K562 (cell line): ENCODE data around the gene PHKA2. TPM values are rescaled to one million over a fixed set of nuclear protein-coding genes. Genes with fewer than 3 reads are reported as not detected.

Experiments
- ATAC-seq: fragments of 200-7000 bp; cut with Tn5 transposase; 3 replicates; pipeline ENCODE4 v1.9.1; 2020; ENCODE audit warnings: moderate library complexity
- BruUV-seq: library from RNA; stranded (reverse); fragments of 400-500 nt; replicated peaks from 2 replicates; lab custom pipeline; 2021; lab: Mats Ljungman, UMichigan
- CTCF ChIA-PET: fragments of 300-600 bp; formaldehyde crosslinking; extraction: SDS; loops from one replicate; lab custom pipeline; 2021; ENCODE audit warnings: low intra/inter-chr PET ratio; lab: Yijun Ruan, JAX
- POLR2A ChIA-PET: fragments of 300-600, 350-650 bp; sonication (Branson Sonifier 250); formaldehyde crosslinking; extraction: SDS; loops from one replicate; lab custom pipeline; 2021; ENCODE audit warnings: antibody characterized with exemption, inconsistent platforms; lab: Yijun Ruan, JAX
- DNase-seq, 4 experiments: peaks; one replicate each; pipeline versions ENCODE4 v3.0.0 to v3.0.0-alpha.2; 2011 to 2018; ENCODE audit warnings: low spot score in 3 of 4, mixed read lengths in 3 of 4; ENCODE audit errors: extremely low read depth in 1 of 4
- FAIRE-seq: peaks from 2 replicates; lab custom pipeline; 2011; peaks lifted over from hg19 to GRCh38; lab: Jason Lieb, UNC
- H2AFZ ChIP-seq: 2 replicates; pipeline ENCODE4 v1.6.0; 2011; ENCODE audit warnings: low read depth, low read length, control low read depth, inconsistent platforms
- H3K27ac ChIP-seq: fragments of 200-600 bp; 3 replicates; pipeline ENCODE4 v1.8.0; 2011; ENCODE audit warnings: low read depth, mild to moderate bottlenecking, control low read depth, inconsistent platforms, low read length, moderate library complexity, mixed read lengths; ENCODE audit errors: extremely low read depth
- H3K27me3 ChIP-seq, 2 experiments: fragments of 300-600 bp in 1 of 2; 2 replicates in 1 of 2; 3 replicates in 1 of 2; pipeline versions ENCODE4 v1.6.0 to v1.8.0; 2011; ENCODE audit warnings: inconsistent platforms in 2 of 2, low read length in 2 of 2, mild to moderate bottlenecking in 1 of 2, mixed read lengths in 1 of 2, moderate library complexity in 1 of 2; ENCODE audit not compliant: control insufficient read depth in 2 of 2, insufficient read depth in 2 of 2
- H3K36me3 ChIP-seq: fragments of 300-600 bp; 3 replicates; pipeline ENCODE4 v1.8.0; 2011; ENCODE audit warnings: mild to moderate bottlenecking, low read length, inconsistent platforms; ENCODE audit not compliant: control insufficient read depth, insufficient read depth
- H3K4me1 ChIP-seq, 2 experiments: fragments of 200-600 bp in 1 of 2; replicated peaks in 1 of 2; 2 replicates in 1 of 2; 3 replicates in 1 of 2; pipeline versions ENCODE4 v1.5.1 to v1.8.0; 2011; ENCODE audit warnings: inconsistent platforms in 2 of 2, low read length in 2 of 2, mild to moderate bottlenecking in 1 of 2, mixed read lengths in 1 of 2, moderate library complexity in 1 of 2; ENCODE audit not compliant: control insufficient read depth in 2 of 2, insufficient read depth in 2 of 2
- H3K4me2 ChIP-seq: 2 replicates; pipeline ENCODE4 v1.6.1; 2011; ENCODE audit warnings: low read length, control low read depth, inconsistent platforms, mixed read lengths; ENCODE audit not compliant: insufficient read depth
- H3K4me3 ChIP-seq: fragments of 200-600 bp; sonication (generic), shearing (Covaris generic); 2 replicates; pipeline ENCODE4 v1.5.1; 2016; ENCODE audit warnings: control low read depth, inconsistent platforms
- H3K79me2 ChIP-seq: fragments of 200-600 bp; 3 replicates; pipeline ENCODE4 v1.8.0; 2011; ENCODE audit warnings: low read length, inconsistent platforms; ENCODE audit not compliant: control insufficient read depth, insufficient read depth
- H3K9ac ChIP-seq, 2 experiments: 2 replicates each; pipeline versions ENCODE4 v1.6.0 to v1.6.1; 2011; ENCODE audit warnings: low read depth in 2 of 2, low read length in 2 of 2, control low read depth in 1 of 2, inconsistent platforms in 1 of 2, mild to moderate bottlenecking in 1 of 2, mixed read lengths in 1 of 2; ENCODE audit not compliant: insufficient read depth in 1 of 2
- H3K9me1 ChIP-seq: one replicate; pipeline ENCODE4 v1.6.0; 2011; ENCODE audit warnings: inconsistent platforms, mild to moderate bottlenecking, low read length, moderate library complexity; ENCODE audit not compliant: control insufficient read depth, insufficient read depth
- H3K9me3 ChIP-seq: replicated peaks from 2 replicates; pipeline ENCODE4 v1.5.1; 2011; ENCODE audit warnings: low read depth, low read length, inconsistent platforms; ENCODE audit not compliant: control insufficient read depth, insufficient read depth
- H4K20me1 ChIP-seq: replicated peaks from 2 replicates; pipeline ENCODE4 v1.6.1; 2011; ENCODE audit warnings: low read length, inconsistent platforms, mixed read lengths; ENCODE audit not compliant: control insufficient read depth, insufficient read depth
- ATF7 ChIP-seq: fragments of 450-650 bp; IDR thresholded peaks from 2 replicates; pipeline ENCODE4 v1.7.1; 2014; ENCODE audit warnings: mild to moderate bottlenecking, moderate library complexity
- CTCFL ChIP-seq: IDR thresholded peaks from 2 replicates; pipeline ENCODE4 v1.6.1; 2011; ENCODE audit warnings: borderline replicate concordance, low read depth, mild to moderate bottlenecking, moderate library complexity, low read length; ENCODE audit not compliant: insufficient read depth, poor library complexity, severe bottlenecking
- FOXK1 ChIP-seq: sonication (generic); formaldehyde crosslinking; IDR thresholded peaks from 2 replicates; pipeline ENCODE4 v1.8.0; 2022; ENCODE audit warnings: missing genetic modification reagents, mild to moderate bottlenecking, borderline replicate concordance
- HES1 ChIP-seq: fragments of 450-650 bp; IDR thresholded peaks from 2 replicates; pipeline ENCODE4 v1.6.1; 2016; ENCODE audit warnings: low read depth, mild to moderate bottlenecking, moderate library complexity
- JUND ChIP-seq, 2 experiments: IDR thresholded peaks; 2 replicates in 1 of 2; 3 replicates in 1 of 2; pipeline ENCODE4 v1.6.1; 2011; ENCODE audit warnings: borderline replicate concordance in 2 of 2, low read depth in 2 of 2, low read length in 2 of 2, improper control_type of control experiment in 1 of 2, missing biosample characterization in 1 of 2, missing genetic modification characterization in 1 of 2, missing genetic modification reagents in 1 of 2
- KLF16 ChIP-seq: IDR thresholded peaks from 2 replicates; pipeline ENCODE4 v1.6.1; 2016; ENCODE audit warnings: antibody characterized with exemption
- MAFK ChIP-seq: IDR thresholded peaks from 2 replicates; pipeline ENCODE4 v1.6.1; 2011; ENCODE audit warnings: low read length, improper control_type of control experiment
- MITF ChIP-seq: IDR thresholded peaks from 2 replicates; pipeline ENCODE4 v1.6.1; 2014; ENCODE audit warnings: antibody characterized with exemption
- PML ChIP-seq: IDR thresholded peaks from 2 replicates; pipeline ENCODE4 v1.6.1; 2012; ENCODE audit warnings: low read length, inconsistent platforms
- TEAD2 ChIP-seq: fragments of 450-650 bp; IDR thresholded peaks from 2 replicates; pipeline ENCODE4 v1.6.1; 2016; ENCODE audit warnings: missing genetic modification characterization, control low read depth, missing compliant biosample characterization
- ZBTB43 ChIP-seq: sonication (generic); formaldehyde crosslinking; IDR thresholded peaks from 2 replicates; pipeline ENCODE4 v1.8.0; 2023; ENCODE audit warnings: mild to moderate bottlenecking, missing genetic modification reagents
- ZHX1 ChIP-seq: fragments of 150-350 bp; conservative IDR thresholded peaks from 2 replicates; pipeline ENCODE4 v1.6.1; 2014; ENCODE audit warnings: low read length
- ZNF764 ChIP-seq: fragments of 250-450 bp; sonication (Bioruptor Pico); IDR thresholded peaks from 2 replicates; pipeline ENCODE4 v1.4.0; 2020; ENCODE audit warnings: low read depth, mild to moderate bottlenecking, moderate library complexity
- WGBS: fragments of 100-300 bp; shearing (Covaris generic); methylation state at CpG from one replicate; pipeline ENCODE4 v1.1.6; 2016; ENCODE audit warnings: low coverage, mixed read lengths; ENCODE audit not compliant: insufficient coverage; ENCODE audit errors: missing lambda C conversion rate; 5-methylcytosine and 5-hydroxymethylcytosine counted together
- in situ Hi-C: fragments of 300-500 bp; cut with MboI; formaldehyde crosslinking; loops from 4 replicates; pipeline ENCODE4 v1.15.0; 2018; ENCODE audit warnings: inconsistent platforms, mixed read lengths
- intact Hi-C: fragments of 100-400 bp; cut with micrococcal nuclease; formaldehyde crosslinking; loops from 2 replicates; pipeline ENCODE4 v1.14.2; 2022
- polyA plus RNA-seq, 8 experiments: library from polyadenylated mRNA; depleted of rRNA in 4 of 8; stranded (reverse) in 5 of 8; unstranded in 3 of 8; fragments of >200 nt; fragmentation: Nextera tagmentation in 2 of 8; fragmentation: Illumina TruSeq in 1 of 8; extraction: Ambion mirVana in 2 of 8; extraction: Trizol in 1 of 8; gene quantifications; 2 replicates each; pipeline versions ENCODE4 v1.2.1 to v1.2.3, GENCODE V29; 2011 to 2014; ENCODE audit warnings: inconsistent platforms in 1 of 8, missing spikeins in 1 of 8
- total RNA-seq, 7 experiments: library from RNA; depleted of rRNA in 6 of 7; stranded (reverse); fragments of >200 nt in 6 of 7; fragmentation: Illumina TruSeq in 2 of 7; extraction: Trizol in 2 of 7; gene quantifications; 2 replicates each; pipeline versions ENCODE4 v1.2.1 to v1.2.3, GENCODE V29; 2011 to 2021; ENCODE audit warnings: low replicate concordance in 1 of 7

Gene PHKA2
- total and polyA plus RNA-seq, 9 of the 15 experiments (the other 6 are each of a cell fraction or from before 2014, with no cell fraction given), result 2.8 to 33.1 (median 20.3) TPM

GRCh38 chrX:18971506-18971905 is 12.4 kb downstream of the PHKA2 start:
- POLR2A ChIA-PET, result interaction anchor here (0.8 to 1.6 kb wide), 2 partner anchors 11 to 13 kb away, joined by 3 read pairs; no protein-coding TSS in a partner anchor
- Histone ChIP-seq H3K9me1 (no peaks in the 10 kb centered on the region), H3K36me3 (no peaks in the 10 kb centered on the region), H3K79me2 (0 out of 3 replicates have a peak, but pooled peaks cover 3% of the 10 kb centered on the region), H3K27ac (no peak overlapping the region), H3K27me3 (no peaks in the 10 kb centered on the region), H3K4me1 (no peaks in the 10 kb centered on the region), H4K20me1 (no peaks in the 10 kb centered on the region), H3K9me3 (no peaks in the 10 kb centered on the region), H3K4me2 (no peak overlapping the region), H3K9ac (no peak overlapping the region), H2AFZ (no peak overlapping the region), H3K4me3 (no peak overlapping the region)
- TF ChIP-seq FOXK1 (no peak), ZHX1 (no peak), ATF7 (no peak), KLF16 (no peak), HES1 (no peak), PML (no peak), MITF (no peak), JUND (IDR thresholded peaks at IDR 0.05; ENCODE audit: borderline replicate concordance, low read depth, low read length) (no peak), JUND (tag; IDR thresholded peaks at IDR 0.05; ENCODE audit: borderline replicate concordance, low read depth, low read length) (no peak), ZBTB43 (CRISPR knock-in tag) (no peak), TEAD2 (tag) (no peak), CTCFL (no peak), ZNF764 (CRISPR knock-in tag) (no peak), MAFK (no peak)
- CTCF ChIA-PET, result no interaction called here
- no TSS peak for BruUV-seq
- no peak for DNase-seq
- FAIRE-seq, result no peak
- in situ Hi-C loops (no loop called here), intact Hi-C loops (no loop called here)
- ATAC-seq, result no peak
- WGBS, result 35% methylated on average over 2 of the region's 2 CpGs
